Measurements from ENCODE around the gene RARRES2. TPM values are rescaled to one million over a fixed set of nuclear protein-coding genes. Genes with fewer than 3 reads are reported as not detected.

Gene RARRES2
- total and polyA plus RNA-seq, 2 of the 13 experiments (the other 11 are each of a cell fraction or from before 2014, with no cell fraction given) = 134 to 172 TPM

DNA sequence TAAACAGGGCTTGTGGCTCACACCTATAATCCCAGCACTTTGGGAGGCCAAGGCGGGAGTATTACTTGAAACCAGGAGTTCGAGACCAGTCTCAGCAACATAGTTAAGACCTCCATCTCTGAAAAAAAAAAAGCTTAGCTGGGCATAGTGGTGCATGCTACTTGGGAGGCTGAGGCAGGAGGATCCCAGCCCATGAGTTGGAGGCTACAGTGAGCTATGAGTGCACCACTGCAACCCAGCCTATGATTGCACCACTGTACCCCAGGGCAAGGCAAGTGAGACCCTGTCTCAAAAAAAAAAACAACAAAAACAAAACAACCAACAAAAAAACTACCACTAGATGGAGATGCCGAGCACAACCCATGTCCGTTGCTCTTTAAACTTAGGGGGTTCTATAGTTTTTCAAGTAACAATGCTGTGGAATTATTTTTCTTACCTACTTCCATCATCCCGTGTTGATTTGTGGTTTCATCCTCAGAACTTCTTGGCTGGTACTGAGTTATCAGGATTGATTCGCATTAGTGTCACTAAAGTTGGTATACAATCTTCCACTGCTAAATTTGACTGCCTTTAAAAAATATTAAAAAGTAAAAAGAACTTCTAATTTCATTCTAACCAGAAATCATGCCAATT is 15.0 kb upstream of the RARRES2 start (continued):
- TF ChIP-seq, protein P1, sequence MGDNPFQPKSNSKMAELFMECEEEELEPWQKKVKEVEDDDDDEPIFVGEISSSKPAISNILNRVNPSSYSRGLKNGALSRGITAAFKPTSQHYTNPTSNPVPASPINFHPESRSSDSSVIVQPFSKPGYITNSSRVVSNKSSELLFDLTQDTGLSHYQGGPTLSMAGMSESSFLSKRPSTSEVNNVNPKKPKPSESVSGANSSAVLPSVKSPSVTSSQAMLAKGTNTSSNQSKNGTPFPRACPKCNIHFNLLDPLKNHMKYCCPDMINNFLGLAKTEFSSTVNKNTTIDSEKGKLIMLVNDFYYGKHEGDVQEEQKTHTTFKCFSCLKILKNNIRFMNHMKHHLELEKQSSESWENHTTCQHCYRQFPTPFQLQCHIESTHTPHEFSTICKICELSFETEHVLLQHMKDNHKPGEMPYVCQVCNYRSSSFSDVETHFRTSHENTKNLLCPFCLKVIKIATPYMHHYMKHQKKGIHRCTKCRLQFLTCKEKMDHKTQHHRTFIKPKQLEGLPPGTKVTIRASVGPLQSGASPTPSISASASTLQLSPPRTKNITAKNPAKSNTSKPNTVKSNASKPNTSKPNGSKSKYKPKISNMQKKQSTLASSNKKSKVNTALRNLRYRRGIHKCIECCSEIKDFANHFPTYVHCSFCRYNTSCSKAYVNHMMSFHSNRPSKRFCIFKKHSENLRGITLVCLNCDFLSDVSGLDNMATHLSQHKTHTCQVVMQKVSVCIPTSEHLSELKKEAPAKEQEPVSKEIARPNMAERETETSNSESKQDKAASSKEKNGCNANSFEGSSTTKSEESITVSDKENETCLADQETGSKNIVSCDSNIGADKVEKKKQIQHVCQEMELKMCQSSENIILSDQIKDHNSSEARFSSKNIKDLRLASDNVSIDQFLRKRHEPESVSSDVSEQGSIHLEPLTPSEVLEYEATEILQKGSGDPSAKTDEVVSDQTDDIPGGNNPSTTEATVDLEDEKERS (CRISPR knock-in tag; IDR thresholded peaks at IDR 0.05) = no peak
- no peak for TF ChIP-seq ZNF143 (CRISPR knock-in tag; IDR thresholded peaks at IDR 0.05)
- TF ChIP-seq PHF20 (CRISPR knock-in tag; IDR thresholded peaks at IDR 0.05) = no peak
- TF ChIP-seq, protein P2, sequence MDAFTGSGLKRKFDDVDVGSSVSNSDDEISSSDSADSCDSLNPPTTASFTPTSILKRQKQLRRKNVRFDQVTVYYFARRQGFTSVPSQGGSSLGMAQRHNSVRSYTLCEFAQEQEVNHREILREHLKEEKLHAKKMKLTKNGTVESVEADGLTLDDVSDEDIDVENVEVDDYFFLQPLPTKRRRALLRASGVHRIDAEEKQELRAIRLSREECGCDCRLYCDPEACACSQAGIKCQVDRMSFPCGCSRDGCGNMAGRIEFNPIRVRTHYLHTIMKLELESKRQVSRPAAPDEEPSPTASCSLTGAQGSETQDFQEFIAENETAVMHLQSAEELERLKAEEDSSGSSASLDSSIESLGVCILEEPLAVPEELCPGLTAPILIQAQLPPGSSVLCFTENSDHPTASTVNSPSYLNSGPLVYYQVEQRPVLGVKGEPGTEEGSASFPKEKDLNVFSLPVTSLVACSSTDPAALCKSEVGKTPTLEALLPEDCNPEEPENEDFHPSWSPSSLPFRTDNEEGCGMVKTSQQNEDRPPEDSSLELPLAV (CRISPR knock-in tag; conservative IDR thresholded peaks at IDR 0.05; ENCODE audit: low read depth) = no peak
- TF ChIP-seq, protein P3, sequence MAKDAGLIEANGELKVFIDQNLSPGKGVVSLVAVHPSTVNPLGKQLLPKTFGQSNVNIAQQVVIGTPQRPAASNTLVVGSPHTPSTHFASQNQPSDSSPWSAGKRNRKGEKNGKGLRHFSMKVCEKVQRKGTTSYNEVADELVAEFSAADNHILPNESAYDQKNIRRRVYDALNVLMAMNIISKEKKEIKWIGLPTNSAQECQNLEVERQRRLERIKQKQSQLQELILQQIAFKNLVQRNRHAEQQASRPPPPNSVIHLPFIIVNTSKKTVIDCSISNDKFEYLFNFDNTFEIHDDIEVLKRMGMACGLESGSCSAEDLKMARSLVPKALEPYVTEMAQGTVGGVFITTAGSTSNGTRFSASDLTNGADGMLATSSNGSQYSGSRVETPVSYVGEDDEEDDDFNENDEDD (CRISPR knock-in tag; IDR thresholded peaks at IDR 0.05; ENCODE audit: borderline replicate concordance) = no peak
- TF ChIP-seq, protein P4, sequence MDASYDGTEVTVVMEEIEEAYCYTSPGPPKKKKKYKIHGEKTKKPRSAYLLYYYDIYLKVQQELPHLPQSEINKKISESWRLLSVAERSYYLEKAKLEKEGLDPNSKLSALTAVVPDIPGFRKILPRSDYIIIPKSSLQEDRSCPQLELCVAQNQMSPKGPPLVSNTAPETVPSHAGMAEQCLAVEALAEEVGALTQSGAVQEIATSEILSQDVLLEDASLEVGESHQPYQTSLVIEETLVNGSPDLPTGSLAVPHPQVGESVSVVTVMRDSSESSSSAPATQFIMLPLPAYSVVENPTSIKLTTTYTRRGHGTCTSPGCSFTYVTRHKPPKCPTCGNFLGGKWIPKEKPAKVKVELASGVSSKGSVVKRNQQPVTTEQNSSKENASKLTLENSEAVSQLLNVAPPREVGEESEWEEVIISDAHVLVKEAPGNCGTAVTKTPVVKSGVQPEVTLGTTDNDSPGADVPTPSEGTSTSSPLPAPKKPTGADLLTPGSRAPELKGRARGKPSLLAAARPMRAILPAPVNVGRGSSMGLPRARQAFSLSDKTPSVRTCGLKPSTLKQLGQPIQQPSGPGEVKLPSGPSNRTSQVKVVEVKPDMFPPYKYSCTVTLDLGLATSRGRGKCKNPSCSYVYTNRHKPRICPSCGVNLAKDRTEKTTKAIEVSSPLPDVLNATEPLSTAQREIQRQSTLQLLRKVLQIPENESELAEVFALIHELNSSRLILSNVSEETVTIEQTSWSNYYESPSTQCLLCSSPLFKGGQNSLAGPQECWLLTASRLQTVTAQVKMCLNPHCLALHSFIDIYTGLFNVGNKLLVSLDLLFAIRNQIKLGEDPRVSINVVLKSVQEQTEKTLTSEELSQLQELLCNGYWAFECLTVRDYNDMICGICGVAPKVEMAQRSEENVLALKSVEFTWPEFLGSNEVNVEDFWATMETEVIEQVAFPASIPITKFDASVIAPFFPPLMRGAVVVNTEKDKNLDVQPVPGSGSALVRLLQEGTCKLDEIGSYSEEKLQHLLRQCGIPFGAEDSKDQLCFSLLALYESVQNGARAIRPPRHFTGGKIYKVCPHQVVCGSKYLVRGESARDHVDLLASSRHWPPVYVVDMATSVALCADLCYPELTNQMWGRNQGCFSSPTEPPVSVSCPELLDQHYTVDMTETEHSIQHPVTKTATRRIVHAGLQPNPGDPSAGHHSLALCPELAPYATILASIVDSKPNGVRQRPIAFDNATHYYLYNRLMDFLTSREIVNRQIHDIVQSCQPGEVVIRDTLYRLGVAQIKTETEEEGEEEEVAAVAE (CRISPR knock-in tag; IDR thresholded peaks at IDR 0.05; ENCODE audit: borderline replicate concordance) = no peak
- no peak for TF ChIP-seq FIP1L1 (IDR thresholded peaks at IDR 0.05; ENCODE audit: borderline replicate concordance, insufficient read depth, low read depth, low read length)
- TF ChIP-seq NFIC (IDR thresholded peaks at IDR 0.05; ENCODE audit: low read length) = no peak
- no peak for TF ChIP-seq JUNB (CRISPR knock-in tag; IDR thresholded peaks at IDR 0.05; ENCODE audit: borderline replicate concordance)
- TF ChIP-seq, protein P5, sequence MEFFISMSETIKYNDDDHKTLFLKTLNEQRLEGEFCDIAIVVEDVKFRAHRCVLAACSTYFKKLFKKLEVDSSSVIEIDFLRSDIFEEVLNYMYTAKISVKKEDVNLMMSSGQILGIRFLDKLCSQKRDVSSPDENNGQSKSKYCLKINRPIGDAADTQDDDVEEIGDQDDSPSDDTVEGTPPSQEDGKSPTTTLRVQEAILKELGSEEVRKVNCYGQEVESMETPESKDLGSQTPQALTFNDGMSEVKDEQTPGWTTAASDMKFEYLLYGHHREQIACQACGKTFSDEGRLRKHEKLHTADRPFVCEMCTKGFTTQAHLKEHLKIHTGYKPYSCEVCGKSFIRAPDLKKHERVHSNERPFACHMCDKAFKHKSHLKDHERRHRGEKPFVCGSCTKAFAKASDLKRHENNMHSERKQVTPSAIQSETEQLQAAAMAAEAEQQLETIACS (CRISPR knock-in tag; IDR thresholded peaks at IDR 0.05) = no peak
- no peak for TF ChIP-seq SP5 (CRISPR knock-in tag; IDR thresholded peaks at IDR 0.05; ENCODE audit: borderline replicate concordance, low read depth)
- TF ChIP-seq, protein P6, sequence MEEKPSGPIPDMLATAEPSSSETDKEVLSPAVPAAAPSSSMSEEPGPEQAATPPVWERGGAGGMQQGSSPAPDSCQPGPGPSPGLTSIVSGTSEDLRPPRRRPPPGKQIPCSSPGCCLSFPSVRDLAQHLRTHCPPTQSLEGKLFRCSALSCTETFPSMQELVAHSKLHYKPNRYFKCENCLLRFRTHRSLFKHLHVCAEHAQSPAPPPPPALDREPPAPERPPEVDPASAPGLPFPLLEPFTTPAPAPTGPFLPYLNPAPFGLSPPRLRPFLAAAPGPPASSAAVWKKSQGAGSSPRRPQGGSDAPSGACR (CRISPR knock-in tag; IDR thresholded peaks at IDR 0.05) = no peak
- no peak for TF ChIP-seq KDM3A (CRISPR knock-in tag; IDR thresholded peaks at IDR 0.05; ENCODE audit: low read depth)
- TF ChIP-seq KLF15 (CRISPR knock-in tag; IDR thresholded peaks at IDR 0.05; ENCODE audit: borderline replicate concordance) = no peak
- no peak for TF ChIP-seq CHD2 (IDR thresholded peaks at IDR 0.05; ENCODE audit: low read depth, low read length)

Data from HepG2 (cell line).